HepG2 (cell line): ENCODE measurements around the gene ZCCHC9.

Source experiments
- GABPA ChIP-seq, 2 experiments: IDR thresholded peaks; 2 replicates each; pipeline ENCODE4 v1.6.1; 2011 to 2016; ENCODE audit warnings: low read depth in 2 of 2, low read length in 1 of 2, missing biosample characterization in 1 of 2, missing genetic modification characterization in 1 of 2
- HCFC1 ChIP-seq: fragments of 150-350 bp; IDR thresholded peaks from 2 replicates; pipeline ENCODE4 v1.6.1; 2014; ENCODE audit warnings: low read depth, low read length
- KDM3A ChIP-seq: IDR thresholded peaks from 2 replicates; pipeline ENCODE4 v1.6.1; 2018; ENCODE audit warnings: low read depth, missing compliant biosample characterization
- POLR2AphosphoS2 ChIP-seq: IDR thresholded peaks from 2 replicates; pipeline ENCODE4 v1.6.1; 2011; ENCODE audit warnings: low read depth, low read length, improper control_type of control experiment
- ZNF335 ChIP-seq: sonication (generic); formaldehyde crosslinking; IDR thresholded peaks from 2 replicates; pipeline ENCODE4 v1.4.0; 2020; ENCODE audit warnings: missing genetic modification reagents
- ZNF496 ChIP-seq: sonication (generic); formaldehyde crosslinking; IDR thresholded peaks from 2 replicates; pipeline ENCODE4 v1.8.1; 2023; ENCODE audit warnings: mild to moderate bottlenecking, moderate library complexity, missing genetic modification reagents; ENCODE audit not compliant: insufficient replicate concordance
- TF ChIP-seq, protein P1 (sequence below): sonication (generic); formaldehyde crosslinking; conservative IDR thresholded peaks from 2 replicates; pipeline ENCODE4 v1.4.0; 2020; ENCODE audit warnings: missing genetic modification reagents
- TF ChIP-seq, protein P2 (sequence below): sonication (generic); formaldehyde crosslinking; IDR thresholded peaks from 2 replicates; pipeline ENCODE4 v1.4.0; 2020; ENCODE audit warnings: missing genetic modification reagents, borderline replicate concordance

DNA sequence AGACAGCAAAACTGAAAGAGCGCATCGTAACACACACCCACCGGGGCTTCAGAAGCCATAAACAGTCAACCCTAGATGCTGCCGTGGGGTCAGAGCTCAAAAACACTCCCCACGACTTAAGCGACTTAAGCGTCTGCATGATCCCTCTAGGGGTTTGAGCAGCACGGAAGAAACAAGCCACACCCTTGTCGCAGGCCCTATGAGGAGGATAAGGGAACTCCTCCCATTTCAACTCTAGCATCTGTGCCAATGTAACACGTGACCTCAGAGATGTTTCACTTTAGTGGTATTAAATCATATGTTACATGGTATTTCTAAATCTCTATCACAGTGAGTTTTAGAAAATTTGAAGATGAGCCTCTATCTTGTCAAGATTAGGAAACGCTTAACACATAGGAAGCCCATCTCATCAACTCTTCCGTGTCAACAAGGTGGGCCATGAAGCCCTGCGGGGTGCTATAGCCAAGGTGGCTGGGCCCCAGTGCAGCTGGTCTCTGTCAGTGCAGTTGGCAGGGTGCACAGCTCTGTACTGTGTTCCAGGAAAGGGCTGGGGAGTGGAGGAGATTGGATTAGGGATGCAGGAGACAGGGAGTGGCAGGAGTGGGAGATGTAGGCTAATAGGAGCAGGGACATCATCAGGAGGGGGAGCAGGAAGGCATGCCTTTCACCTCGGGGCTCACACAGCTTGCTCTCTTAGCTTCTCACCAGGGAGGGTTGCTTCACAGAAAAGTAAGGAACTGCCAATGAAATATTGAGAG, 33.1 kb downstream of the ZCCHC9 start:
- TF ChIP-seq POLR2AphosphoS2 (no peak), GABPA (IDR thresholded peaks at IDR 0.05; ENCODE audit: low read depth, low read length) (no peak), GABPA (CRISPR knock-in tag; IDR thresholded peaks at IDR 0.05; ENCODE audit: low read depth) (no peak), ZNF496 (CRISPR knock-in tag) (no peak), HCFC1 (no peak), ZNF335 (CRISPR knock-in tag) (no peak), KDM3A (CRISPR knock-in tag) (no peak)
- TF ChIP-seq, protein P1, sequence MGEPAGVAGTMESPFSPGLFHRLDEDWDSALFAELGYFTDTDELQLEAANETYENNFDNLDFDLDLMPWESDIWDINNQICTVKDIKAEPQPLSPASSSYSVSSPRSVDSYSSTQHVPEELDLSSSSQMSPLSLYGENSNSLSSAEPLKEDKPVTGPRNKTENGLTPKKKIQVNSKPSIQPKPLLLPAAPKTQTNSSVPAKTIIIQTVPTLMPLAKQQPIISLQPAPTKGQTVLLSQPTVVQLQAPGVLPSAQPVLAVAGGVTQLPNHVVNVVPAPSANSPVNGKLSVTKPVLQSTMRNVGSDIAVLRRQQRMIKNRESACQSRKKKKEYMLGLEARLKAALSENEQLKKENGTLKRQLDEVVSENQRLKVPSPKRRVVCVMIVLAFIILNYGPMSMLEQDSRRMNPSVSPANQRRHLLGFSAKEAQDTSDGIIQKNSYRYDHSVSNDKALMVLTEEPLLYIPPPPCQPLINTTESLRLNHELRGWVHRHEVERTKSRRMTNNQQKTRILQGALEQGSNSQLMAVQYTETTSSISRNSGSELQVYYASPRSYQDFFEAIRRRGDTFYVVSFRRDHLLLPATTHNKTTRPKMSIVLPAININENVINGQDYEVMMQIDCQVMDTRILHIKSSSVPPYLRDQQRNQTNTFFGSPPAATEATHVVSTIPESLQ (CRISPR knock-in tag) = no peak
- TF ChIP-seq, protein P2, sequence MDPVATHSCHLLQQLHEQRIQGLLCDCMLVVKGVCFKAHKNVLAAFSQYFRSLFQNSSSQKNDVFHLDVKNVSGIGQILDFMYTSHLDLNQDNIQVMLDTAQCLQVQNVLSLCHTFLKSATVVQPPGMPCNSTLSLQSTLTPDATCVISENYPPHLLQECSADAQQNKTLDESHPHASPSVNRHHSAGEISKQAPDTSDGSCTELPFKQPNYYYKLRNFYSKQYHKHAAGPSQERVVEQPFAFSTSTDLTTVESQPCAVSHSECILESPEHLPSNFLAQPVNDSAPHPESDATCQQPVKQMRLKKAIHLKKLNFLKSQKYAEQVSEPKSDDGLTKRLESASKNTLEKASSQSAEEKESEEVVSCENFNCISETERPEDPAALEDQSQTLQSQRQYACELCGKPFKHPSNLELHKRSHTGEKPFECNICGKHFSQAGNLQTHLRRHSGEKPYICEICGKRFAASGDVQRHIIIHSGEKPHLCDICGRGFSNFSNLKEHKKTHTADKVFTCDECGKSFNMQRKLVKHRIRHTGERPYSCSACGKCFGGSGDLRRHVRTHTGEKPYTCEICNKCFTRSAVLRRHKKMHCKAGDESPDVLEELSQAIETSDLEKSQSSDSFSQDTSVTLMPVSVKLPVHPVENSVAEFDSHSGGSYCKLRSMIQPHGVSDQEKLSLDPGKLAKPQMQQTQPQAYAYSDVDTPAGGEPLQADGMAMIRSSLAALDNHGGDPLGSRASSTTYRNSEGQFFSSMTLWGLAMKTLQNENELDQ = no peak
